Cortex of kidney (tissue), 1 donor: ENCODE data around the gene SIN3B.

Source experiments
- DNase-seq: peaks from one replicate; lab custom pipeline; 2025; lab: John Stamatoyannopoulos, UW

The SIN3B gene

GRCh38 chr19:16825312-16826052, 3.7 kb upstream of the SIN3B start:
- no peak for DNase-seq

- DNase-seq = no peak
Observed at GRCh38 chr19:16829822-16830289, 658 bp downstream of the SIN3B start.

- no peak for DNase-seq
Observed at GRCh38 chr19:16830679-16831078, 1.5 kb downstream of the SIN3B start.

GRCh38 chr19:16831531-16831930, 2.3 kb downstream of the SIN3B start:
- no peak for DNase-seq

- DNase-seq = no peak
Observed at GRCh38 chr19:16834747-16835146, 5.5 kb downstream of the SIN3B start.

GRCh38 chr19:16836115-16837034, 7.2 kb downstream of the SIN3B start:
- DNase-seq = no peak

- DNase-seq = no peak
Observed at GRCh38 chr19:16837035-16837362, 7.8 kb downstream of the SIN3B start.

GRCh38 chr19:16841391-16841926, 12.3 kb downstream of the SIN3B start:
- no peak for DNase-seq

GRCh38 chr19:16846901-16847300, 17.7 kb downstream of the SIN3B start:
- no peak for DNase-seq

- DNase-seq = no peak
Observed at GRCh38 chr19:16847430-16847829, 18.2 kb downstream of the SIN3B start.

- no peak for DNase-seq
Observed at GRCh38 chr19:16849168-16849567, 20.0 kb downstream of the SIN3B start.

- DNase-seq = no peak
Observed at GRCh38 chr19:16850133-16850532, 20.9 kb downstream of the SIN3B start.

GRCh38 chr19:16851031-16851712, 22.0 kb downstream of the SIN3B start:
- DNase-seq = no peak

- DNase-seq = no peak
Observed at GRCh38 chr19:16853066-16853465, 23.9 kb downstream of the SIN3B start.

GRCh38 chr19:16856091-16856490, 26.9 kb downstream of the SIN3B start:
- DNase-seq = no peak

GRCh38 chr19:16859626-16860025, 30.4 kb downstream of the SIN3B start:
- DNase-seq = no peak

GRCh38 chr19:16860118-16860517, 30.9 kb downstream of the SIN3B start:
- no peak for DNase-seq

GRCh38 chr19:16861011-16861410, 31.8 kb downstream of the SIN3B start:
- DNase-seq = no peak

- no peak for DNase-seq
Observed at GRCh38 chr19:16861834-16862233, 32.6 kb downstream of the SIN3B start.

GRCh38 chr19:16862826-16863415, 33.7 kb downstream of the SIN3B start:
- DNase-seq = no peak

GRCh38 chr19:16867211-16867610, 38.0 kb downstream of the SIN3B start:
- DNase-seq = no peak
